Measurements from ENCODE around the gene STAT4.

GRCh38 chr2:191013682-191013931 is 137.2 kb downstream of the STAT4 start:
- TF ChIP-seq EP300 (IDR thresholded peaks at IDR 0.05; ENCODE audit: borderline replicate concordance in 1 of 2, low read depth in 1 of 2, low read length in 1 of 2) (no peak), FOXJ3 (CRISPR knock-in tag; IDR thresholded peaks at IDR 0.05) (no peak), CTCF (IDR thresholded peaks at IDR 0.05) (no peak), REST (IDR thresholded peaks at IDR 0.05; ENCODE audit: low read depth, low read length) (no peak)
